GM21825 (cell line): ENCODE results near the gene TNS3.

Experiments used
- ATAC-seq: cut with Tn5 transposase; IDR thresholded peaks from one replicate; pipeline ENCODE4 v1.9.1; 2021; ENCODE audit warnings: mild to moderate bottlenecking, moderate library complexity; ENCODE audit not compliant: unreplicated experiment

The TNS3 gene

DNA sequence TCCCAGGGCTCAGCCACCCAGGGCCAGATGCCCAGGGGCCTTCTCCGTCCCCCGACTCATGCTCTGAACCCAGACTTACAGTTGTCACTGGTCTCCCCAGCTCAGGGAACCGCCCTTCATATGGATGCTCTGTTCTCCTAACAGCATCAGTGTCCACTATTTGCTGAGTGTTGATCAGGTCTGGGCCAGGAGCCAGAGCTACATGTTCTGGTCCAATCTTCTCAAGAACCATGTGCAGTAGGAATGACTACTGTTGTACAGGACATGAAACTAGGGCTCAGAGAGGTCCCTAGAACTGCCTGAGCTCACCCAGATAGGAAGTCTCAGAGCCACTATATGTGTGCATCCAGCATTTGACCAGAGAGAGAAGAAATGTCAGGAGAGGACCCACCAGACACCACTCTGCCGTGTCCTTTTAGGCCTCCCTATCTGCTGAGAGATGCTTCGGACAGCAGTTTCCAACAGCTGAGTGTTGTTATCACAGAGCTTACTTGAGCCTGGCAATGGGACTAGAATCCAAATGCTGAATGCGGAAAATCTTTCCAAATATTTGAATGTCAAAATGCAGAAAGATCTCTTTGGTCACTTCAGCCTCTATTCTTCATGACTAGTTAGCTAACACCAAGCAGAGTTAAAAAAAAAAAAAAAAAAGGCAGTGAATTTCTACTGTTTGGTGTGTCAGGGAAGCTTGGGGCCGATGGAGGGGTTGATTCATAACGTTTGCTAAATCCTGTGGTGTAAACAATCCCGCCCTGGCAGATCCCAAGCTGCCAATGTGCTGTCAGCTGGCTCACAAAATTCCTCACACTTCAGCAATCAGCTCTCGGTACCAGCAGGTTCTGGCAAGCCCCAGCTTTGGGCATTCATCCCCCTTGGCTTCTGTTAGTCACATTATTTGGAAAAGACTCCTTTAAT, 246.1 kb downstream of the TNS3 start:
- no peak for ATAC-seq

DNA sequence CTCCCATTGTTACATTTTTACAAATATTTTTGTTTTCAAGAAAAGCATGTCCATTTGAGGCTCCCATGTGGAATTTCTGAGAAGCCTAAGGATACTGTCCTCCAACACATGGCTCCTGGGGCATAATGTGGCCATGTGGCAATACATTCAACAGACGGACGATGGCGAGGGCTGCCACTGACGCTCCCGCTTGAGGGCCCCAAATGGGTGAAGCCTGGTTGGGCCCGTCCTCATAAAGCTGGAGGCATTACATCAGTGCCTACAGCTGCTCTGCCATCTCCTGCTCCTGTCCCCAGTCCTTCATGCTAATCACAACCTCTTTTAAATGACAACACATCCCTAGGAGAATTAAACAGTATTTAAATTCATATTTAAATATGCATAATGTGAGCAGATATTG, 246.8 kb downstream of the TNS3 start:
- ATAC-seq, result no peak

DNA sequence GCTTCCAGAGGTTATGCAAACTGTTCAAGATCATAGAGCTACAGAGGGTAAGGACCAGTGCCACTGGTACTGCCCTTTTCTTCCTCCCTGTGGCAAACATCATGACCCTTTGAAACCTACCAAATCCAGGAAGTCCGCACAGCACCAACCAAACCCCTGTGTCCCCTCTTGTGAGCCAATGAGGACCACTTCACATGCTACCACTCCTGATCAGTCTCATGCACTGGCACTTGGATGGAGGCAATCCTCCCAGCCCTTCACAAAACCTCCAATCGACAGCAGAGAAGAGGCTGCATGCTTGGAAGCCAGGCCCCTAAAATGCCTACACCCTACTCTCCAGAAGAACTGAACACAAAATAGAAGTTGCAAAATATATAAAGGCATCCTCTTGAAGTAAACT, 248.0 kb downstream of the TNS3 start:
- ATAC-seq, result no peak

DNA sequence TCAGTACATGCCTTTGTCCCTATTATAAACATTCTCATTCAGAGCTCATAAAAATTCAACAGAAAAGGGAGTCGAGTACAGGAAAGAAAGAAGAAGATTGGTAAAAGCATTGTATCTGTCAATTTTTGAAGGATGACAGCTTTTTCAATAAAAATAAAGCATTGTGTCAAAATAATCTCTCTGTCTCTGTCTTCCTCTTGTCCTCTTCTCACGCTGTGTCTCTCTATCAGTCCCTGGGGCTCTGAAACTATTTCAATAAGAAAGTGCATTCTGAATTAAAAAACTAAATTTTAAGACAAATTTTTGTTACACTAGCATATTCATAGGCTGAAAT, 248.4 kb downstream of the TNS3 start:
- ATAC-seq, result no peak

DNA sequence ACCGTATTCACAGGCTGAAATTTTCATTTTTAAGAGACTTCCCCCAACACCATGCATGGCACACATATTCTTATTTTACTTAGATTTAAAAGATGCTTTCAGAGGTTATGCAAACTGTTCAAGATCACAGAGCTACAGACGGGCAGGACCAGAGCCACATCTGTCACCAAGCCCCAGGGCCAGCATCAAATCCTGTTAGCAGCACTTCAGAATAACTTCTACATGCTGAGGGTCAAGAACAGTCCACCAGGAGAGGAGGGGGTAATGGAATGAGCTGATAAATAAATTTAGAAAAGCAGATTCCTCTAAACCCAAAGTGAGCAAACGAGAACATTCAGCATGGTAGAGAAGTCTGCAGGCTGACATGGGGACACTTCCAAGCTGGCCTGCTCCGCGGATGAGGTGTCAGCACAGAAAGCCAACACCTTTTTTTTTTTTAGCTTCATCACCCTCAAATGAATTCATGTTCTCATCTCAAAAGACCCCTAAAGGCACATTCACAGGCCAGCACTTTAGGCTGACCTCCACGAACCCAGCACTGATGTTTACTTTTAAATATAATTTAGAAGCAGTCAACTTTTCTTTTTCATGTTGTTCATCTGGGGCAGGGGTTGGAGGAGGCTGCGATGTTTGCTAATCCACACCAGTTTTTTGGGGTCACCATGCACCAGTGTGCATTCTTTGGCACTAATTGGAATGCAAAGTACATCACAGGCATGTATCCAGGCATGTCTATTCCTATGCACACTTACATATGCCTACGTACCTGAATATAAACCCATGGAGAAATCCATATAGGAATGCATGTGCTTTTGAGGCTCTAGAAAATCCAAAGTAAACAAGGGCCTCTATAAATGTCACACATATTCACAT, 249.0 kb downstream of the TNS3 start:
- no peak for ATAC-seq

DNA sequence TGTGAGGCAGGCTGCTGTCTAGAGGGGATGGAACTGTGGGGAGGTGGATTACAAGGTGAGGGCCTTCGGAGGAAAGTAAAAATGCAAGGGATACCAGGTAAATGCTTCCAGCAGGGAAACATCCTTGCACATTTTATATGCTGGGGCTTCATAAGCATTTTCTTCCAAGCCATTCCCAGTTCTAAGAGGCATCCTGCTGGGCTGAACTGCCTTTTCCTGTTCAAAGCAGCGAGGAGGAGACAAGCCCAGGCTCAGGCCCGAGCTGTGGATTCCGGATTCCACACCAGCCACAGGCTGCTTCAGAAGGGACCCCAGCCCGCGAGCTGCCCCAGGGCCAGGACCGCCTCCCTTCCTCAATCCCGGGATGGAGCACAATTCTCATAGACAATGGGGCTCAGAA, 249.7 kb downstream of the TNS3 start:
- ATAC-seq, result no peak

DNA sequence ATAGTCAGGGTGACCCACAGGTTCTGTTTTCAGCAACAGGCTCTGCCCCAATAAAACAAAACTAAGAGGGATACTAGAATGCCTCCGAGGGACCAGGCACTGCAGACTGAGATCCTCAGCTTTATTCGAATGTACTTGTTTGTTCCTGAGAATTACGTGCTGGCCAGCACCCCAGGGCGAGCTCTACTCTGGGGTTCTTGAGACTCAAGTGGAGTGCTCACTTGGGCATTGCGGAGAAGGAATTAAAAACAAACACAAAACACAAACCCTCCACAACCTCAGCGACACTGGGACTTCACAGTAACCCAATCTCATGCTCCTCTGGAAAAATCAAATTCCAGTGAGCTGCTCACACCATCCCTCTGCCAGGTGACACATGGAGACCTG, 250.7 kb downstream of the TNS3 start:
- ATAC-seq, result no peak

DNA sequence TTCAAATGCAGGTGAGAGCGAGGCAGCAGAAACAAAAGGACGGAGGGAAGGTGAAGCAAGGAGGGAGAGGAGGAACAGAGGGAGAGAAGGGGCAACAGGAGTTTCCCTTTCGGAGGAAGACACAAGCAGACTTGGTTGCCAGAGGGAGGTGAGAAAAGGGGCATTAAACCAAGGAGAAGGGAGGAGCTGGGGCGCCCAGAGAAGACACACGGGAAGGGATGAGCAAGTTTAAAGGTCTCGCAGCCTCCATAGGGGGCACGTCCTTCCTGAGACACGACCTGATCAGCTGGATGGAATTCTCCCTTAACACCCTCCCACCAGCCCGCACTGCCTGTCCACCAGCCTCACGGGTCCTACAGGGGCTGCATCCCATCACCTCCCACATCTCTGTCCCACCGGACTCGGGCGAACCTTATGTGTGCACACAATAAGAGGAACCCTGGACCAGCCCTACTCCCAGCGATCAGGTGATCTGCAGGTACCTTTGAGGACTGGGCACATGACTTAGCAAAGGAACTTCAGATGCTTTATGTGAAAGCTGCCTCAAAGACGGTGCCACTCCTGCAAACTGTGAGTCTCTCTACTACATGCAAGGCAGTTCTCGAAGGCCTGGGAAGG, 251.2 kb downstream of the TNS3 start:
- ATAC-seq, result no peak

DNA sequence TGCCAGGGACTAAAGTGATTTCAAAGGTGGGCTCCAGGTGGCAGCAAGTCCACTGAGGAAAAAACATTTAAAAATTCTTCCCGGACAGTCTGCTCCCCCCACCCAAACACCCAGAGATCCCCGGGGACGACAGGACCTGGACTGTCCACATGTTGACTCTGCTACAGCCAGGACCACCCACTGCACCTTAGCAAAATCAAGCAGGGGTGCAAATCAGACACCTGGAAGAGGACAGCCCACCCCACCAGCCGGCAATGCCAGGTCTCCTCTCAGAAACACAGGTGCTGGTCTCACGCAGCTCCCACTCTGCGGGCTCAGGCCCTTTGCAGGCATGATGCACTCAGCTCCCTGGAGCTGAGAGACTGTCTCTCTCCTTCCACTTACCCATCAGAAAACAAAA, 251.9 kb downstream of the TNS3 start:
- ATAC-seq, result no peak

DNA sequence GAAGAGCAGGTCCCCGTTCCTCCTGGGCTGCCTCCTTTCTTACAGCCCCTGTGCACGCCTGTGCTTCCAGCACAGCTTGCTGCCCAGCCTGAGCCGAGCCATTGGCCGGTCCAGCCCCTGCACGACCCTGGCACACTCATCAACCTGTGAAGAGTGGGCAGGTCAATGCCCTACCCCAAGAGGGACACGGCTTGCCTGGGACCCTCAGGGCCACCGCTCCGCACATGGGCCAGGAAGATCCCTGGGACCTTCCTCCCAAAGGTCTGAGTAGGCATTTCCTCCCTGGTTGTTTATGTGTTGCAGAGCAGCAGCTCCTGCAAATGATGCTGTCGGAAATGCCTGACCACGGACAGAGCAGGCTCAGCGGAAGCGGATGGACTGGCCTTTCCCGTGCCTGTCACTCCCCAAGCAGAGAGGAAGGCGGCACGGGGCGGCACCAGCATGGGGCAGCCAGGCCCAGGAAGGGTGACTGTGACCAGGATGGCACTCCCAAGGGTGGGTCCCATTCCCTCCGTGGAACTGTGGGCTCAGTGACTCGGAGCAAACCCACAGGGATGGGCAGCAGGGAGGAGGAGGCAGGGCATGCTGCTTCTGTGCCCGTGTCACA, 252.5 kb downstream of the TNS3 start:
- no peak for ATAC-seq

DNA sequence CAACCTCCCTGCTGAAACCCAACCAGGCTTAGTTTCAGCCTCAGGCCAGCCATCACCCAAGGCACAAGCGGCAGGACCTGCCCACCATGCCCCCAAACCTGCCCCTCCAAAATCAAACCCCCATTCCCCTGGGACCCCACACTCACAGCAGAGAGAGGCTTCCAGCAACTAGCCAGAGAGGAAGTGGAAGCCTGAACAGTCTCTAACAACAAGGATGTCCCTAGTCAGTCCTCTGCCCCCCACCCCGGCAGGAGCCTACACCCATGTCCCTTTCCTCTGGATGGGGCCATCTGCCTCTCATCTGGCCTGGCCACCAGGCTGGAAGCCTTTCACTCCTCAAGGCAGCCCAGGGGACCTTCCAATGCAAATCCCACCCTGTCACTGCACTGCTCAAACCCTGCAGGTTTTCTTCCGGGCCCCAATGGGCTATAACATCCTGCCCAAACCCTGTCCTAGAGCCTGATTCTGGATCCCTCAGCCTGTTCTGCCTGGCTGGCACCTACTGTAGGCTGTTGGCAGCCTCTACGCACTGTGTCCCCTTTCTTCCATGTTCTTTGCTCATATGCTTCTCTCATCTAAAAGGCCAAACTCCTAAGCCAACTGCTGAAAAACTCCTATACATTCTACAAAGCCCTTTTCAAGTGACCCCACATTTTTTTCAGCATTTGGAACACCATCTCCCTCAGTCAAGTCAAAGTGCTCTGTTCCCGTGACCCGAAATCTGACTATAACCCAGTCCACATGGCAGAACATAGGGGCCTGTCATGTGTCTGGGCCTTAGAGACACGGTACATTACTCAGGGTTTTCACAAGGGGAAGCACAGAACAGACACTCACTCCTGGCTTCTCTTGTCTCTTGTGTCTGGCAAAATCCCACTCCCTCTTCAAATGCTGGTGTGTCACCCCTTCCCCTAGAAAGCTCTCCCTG, 253.3 kb downstream of the TNS3 start:
- ATAC-seq, result no peak

DNA sequence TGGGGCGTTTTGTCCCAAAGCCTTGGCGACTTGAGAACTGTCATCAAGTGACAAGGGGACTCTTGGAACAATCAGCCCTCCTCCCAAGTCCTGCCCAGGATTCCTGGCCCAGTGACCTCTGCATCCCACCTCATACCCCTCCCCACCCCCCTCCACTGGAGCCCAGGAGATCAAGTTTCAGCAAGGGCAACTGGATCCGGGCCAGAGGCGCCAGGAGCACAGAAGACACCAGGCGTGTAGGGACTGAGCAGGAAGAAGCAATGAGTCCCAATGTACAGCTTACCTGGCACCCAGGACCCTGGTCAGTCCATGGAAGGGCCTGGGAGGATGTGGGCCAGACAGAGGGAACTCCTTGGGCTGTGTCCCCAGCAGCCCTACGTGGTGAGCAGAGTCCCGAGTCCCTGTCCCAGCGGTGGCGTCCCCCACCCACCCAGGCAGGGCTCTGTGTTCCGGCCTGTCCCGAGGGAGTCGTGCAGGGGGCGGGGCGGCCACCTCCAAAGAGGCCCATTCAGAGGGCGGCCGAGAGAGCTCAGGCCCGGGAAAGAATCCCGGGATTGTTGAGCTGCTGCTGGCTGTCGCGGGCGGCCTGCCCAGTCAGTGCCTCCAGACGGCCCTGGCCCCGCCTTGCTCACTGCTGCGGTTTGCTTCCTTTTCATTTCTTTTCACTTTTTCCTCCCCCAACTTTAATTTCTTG, 254.1 kb downstream of the TNS3 start:
- no peak for ATAC-seq

DNA sequence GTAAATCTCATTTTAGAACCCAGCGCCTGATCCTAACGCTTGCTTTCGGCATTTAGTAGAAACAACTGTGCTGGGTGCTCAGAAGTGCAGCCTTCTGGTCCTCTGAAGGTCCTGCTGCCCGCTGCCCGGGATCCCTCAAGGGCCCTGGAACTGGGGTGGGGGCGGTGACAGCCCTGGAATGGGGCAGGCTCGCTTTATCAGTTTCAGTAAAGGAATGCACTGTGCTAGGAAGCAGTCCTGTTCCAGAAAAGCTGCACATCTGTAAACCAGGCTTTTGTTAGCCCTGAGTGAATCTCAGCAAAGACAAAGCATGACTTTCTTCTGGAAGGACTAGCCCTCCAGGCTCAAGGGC, 254.6 kb downstream of the TNS3 start:
- ATAC-seq, result no peak

DNA sequence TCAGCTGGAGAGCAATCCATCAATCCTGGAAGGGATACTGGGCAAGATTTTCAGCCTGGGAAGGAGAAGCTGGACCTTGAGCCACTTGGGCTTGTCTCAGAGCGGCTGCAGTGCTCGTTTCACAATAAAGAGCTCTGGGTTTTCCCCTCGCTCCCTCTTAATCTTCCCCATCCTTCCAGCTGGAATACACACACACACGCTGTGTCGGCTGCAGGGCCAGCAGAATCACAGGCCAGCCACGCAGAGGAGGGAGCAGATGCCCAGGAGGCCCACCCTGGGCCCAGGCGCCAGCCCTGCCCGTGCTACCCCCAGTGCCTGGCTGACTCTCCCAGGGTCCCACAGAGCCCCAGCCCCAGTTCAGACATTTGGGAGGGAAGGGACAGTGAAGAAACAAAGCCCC, 255.1 kb downstream of the TNS3 start:
- ATAC-seq, result no peak

DNA sequence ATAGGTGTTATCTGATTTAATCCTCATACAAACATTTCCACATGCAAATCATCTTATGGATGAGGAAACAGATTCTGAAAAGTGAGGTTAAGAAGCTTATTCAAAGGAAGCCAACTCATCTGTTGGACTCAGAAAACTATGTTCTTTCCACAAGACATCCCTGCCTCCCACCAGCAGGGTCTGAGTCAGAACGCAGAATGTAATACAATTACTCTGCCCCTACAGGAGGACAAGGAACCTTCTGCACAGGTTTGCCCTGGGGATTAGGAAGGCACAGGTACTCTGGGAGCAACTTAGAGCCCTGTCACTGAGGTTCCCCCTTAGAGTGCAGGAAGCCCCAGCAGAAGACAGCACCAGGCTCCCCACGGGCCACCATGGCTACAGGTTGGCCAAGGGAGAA, 255.7 kb downstream of the TNS3 start:
- no peak for ATAC-seq

DNA sequence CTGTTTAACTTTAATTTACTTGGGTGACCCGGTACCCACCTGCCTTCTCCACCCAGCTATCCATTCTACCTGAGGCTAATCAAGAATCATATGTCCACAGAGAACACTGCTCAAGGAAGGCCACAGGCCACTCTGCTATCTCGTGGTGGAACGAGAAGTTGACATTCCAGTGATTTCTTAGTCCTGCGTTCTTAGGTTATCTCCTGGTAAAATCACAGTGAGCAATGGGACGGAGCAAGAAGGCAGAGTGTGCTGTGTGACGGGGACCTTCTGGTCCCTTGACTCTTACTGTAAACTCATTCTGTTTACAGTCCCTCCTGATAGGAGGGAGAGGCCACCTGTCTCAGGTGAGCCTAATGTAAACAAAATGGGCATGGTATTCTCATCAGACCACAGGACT, 256.6 kb downstream of the TNS3 start:
- ATAC-seq, result no peak

DNA sequence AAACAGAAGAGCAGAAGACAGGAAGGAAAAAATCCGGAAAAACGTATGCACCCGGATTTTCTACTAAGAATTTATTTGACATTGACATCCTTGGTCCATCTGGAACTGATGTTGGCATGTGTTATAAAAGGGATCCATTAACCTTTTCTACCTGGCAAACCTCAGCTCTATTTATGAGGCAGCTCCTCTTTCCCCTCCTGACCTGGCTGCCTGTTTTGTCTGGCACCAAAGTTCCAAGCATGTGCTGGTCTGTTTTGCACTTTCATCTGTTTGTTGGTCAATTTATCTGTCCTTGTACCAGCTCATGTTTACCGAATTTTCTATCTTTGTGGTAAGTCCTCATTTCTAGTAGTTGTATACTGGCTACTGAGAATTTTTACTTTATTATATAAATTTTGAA, 258.0 kb downstream of the TNS3 start:
- ATAC-seq, result no peak

DNA sequence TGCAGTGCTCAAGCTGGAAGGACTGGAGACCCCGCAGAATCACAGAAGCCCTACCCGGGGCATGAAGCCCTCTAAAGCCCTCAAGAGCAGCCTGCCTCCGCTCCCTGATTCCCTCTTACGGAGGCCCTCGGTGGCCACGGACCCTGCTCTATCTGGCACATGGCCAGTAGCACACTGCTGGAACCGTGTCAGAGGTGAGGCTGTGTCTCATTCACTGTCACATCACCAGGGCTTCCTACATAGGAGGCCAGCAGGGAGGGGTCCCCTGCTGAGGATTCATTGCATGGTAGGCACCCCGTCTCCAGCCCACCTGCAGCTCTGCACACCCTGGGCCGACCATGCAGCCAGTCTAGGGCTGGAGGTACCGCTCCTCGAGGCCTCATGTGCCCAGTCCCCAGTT, 259.2 kb downstream of the TNS3 start:
- ATAC-seq, result no peak

DNA sequence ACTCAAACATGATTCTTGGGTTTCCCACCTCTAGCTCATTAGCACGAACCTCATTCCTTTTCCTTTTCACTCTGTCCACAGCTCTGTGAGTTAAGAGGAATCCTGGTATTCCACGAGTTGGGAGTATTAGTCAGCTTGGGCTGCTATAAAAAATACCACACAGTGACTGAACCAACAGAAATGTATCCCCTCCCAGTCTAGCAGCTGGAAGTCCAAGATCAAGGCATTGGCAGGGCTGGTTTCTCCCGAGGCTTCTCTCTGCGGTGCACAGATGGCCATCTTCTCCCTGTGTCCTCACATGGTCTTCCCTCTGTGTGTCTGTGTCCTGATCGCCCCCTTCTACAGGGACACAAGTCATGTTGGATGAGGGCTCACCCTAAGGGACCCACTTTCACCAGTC, 261.6 kb downstream of the TNS3 start:
- no peak for ATAC-seq
